ENCODE data around the gene PM20D1.
"Not testable (repeated sequence)": the region's sequence is repeated elsewhere in the genome, so short reads cannot be mapped to it uniquely, and the experiment has no call there.

The PM20D1 gene

GRCh38 chr1:205849619-205850355, at the start of gene PM20D1:
Gene PM20D1 (minus strand): TSS chr1:205850132. CDS start chr1:205850072, 60 bp downstream.
- DNase-seq: peak; percentile 75 to 91

GRCh38 chr1:205896351-205896750, 46.4 kb upstream of the PM20D1 start:
- no peak for DNase-seq

- DNase-seq: not testable (repeated sequence)
These were observed 44.2 kb upstream of the PM20D1 start for GRCh38 chr1:205894119-205894518.

GRCh38 chr1:205892175-205892574, 42.2 kb upstream of the PM20D1 start:
- DNase-seq: not testable (repeated sequence)

GRCh38 chr1:205891481-205891880, 41.5 kb upstream of the PM20D1 start:
- not testable (repeated sequence) for DNase-seq

GRCh38 chr1:205890631-205891030, 40.7 kb upstream of the PM20D1 start:
- DNase-seq: not testable (repeated sequence)

- not testable (repeated sequence) for DNase-seq
These were observed 39.8 kb upstream of the PM20D1 start for GRCh38 chr1:205889706-205890105.

- DNase-seq: not testable (repeated sequence)
These were observed 39.1 kb upstream of the PM20D1 start for GRCh38 chr1:205889006-205889405.

- no peak for DNase-seq
These were observed 33.9 kb upstream of the PM20D1 start for GRCh38 chr1:205883792-205884191.

GRCh38 chr1:205880923-205881322, 31.0 kb upstream of the PM20D1 start:
- no peak for DNase-seq

GRCh38 chr1:205879974-205880373, 30.0 kb upstream of the PM20D1 start:
- no peak for DNase-seq

GRCh38 chr1:205878026-205878425, 28.1 kb upstream of the PM20D1 start:
- no peak for DNase-seq

GRCh38 chr1:205873148-205873547, 23.2 kb upstream of the PM20D1 start:
- DNase-seq: not testable (repeated sequence)

GRCh38 chr1:205870236-205870635, 20.3 kb upstream of the PM20D1 start:
- DNase-seq: no peak

GRCh38 chr1:205861540-205861939, 11.6 kb upstream of the PM20D1 start:
- DNase-seq: no peak

- peak; percentile 13 to 20 for DNase-seq
These were observed 8.4 kb upstream of the PM20D1 start for GRCh38 chr1:205858141-205858961.

- DNase-seq: not testable (repeated sequence)
These were observed 7.6 kb upstream of the PM20D1 start for GRCh38 chr1:205857501-205857900.

GRCh38 chr1:205856433-205856832, 6.5 kb upstream of the PM20D1 start:
- DNase-seq: no peak

- no peak for DNase-seq
These were observed 3.0 kb upstream of the PM20D1 start for GRCh38 chr1:205852969-205853368.

- no peak for DNase-seq
These were observed 2.1 kb upstream of the PM20D1 start for GRCh38 chr1:205851993-205852392.

GRCh38 chr1:205843036-205843859, 6.7 kb downstream of the PM20D1 start:
- DNase-seq: no peak

GRCh38 chr1:205842229-205842628, 7.7 kb downstream of the PM20D1 start:
- no peak for DNase-seq
